H1 (cell line): Measurements from ENCODE around the gene TDRD9.

Source experiments
- POLR2A ChIP-seq, 2 experiments: IDR thresholded peaks; 1 replicate in 1 of 2; 2 replicates in 1 of 2; pipeline ENCODE4 v1.6.1; 2011; ENCODE audit warnings: low read depth in 2 of 2, low read length in 2 of 2, mild to moderate bottlenecking in 2 of 2; ENCODE audit errors: control extremely low read depth in 1 of 2
- RBBP5 ChIP-seq: IDR thresholded peaks from 2 replicates; pipeline ENCODE4 v1.7.1; 2012; ENCODE audit warnings: low read depth, mild to moderate bottlenecking, inconsistent platforms, low read length, moderate library complexity, borderline replicate concordance
- SIX5 ChIP-seq: IDR thresholded peaks from 2 replicates; pipeline ENCODE4 v1.6.1; 2011; ENCODE audit warnings: mild to moderate bottlenecking, low read depth, low read length
- TF ChIP-seq, protein P1 (sequence below), 3 experiments: IDR thresholded peaks; 1 replicate in 2 of 3; 2 replicates in 1 of 3; pipeline versions ENCODE4 v1.5.1 to v1.6.1; 2011; ENCODE audit warnings: low read length in 3 of 3, mild to moderate bottlenecking in 3 of 3, inconsistent platforms in 2 of 3, low read depth in 1 of 3, moderate library complexity in 1 of 3; ENCODE audit not compliant: insufficient read depth in 1 of 3; ENCODE audit errors: control extremely low read depth in 1 of 3

DNA sequence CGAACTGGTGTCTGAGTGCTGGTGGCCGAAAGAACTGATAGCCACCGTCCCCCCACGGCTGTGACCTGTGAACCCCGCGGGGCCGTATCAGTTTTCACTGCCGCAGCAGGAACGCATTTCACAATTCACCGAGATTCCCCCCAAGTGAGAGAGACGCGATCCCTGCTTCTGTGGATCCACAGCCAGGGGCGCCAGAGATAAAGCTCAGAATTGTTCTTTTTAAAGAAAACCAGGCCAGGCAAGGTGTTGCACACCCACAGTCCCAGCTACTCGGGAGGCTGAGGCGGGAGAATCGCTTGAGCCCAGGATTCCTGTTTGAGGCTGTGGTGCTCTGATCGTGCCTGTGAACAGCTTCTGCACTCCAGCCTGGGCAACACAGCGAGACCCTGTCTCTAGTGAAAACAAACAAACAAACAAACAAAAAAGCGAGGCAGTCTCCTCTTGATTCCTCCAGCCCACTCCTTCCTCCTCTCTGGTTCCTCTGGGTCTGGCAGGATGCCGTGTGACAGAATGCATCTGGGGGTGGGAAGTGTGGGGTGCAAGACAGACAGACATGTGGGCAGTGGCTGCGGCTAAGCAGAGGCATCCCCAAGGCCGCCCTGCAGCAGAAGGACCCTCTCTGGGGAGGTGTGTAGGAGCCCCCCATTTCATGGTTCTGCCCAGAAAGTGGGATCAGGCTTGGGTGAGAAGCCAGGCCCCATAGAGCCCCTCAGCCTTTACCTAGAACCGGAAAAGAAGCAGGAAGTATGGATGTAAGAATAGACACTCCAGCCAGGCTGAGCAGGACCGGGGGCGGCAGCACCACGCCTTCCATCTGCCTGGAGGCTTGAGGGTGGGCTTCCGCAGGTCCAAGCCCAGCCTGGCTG, 41.7 kb upstream of the TDRD9 start:
- TF ChIP-seq RBBP5 (no peak), POLR2A (IDR thresholded peaks at IDR 0.05; ENCODE audit: control extremely low read depth in 1 of 2, low read depth in 2 of 2, low read length in 2 of 2) (no peak), SIX5 (no peak)
- TF ChIP-seq, protein P1, sequence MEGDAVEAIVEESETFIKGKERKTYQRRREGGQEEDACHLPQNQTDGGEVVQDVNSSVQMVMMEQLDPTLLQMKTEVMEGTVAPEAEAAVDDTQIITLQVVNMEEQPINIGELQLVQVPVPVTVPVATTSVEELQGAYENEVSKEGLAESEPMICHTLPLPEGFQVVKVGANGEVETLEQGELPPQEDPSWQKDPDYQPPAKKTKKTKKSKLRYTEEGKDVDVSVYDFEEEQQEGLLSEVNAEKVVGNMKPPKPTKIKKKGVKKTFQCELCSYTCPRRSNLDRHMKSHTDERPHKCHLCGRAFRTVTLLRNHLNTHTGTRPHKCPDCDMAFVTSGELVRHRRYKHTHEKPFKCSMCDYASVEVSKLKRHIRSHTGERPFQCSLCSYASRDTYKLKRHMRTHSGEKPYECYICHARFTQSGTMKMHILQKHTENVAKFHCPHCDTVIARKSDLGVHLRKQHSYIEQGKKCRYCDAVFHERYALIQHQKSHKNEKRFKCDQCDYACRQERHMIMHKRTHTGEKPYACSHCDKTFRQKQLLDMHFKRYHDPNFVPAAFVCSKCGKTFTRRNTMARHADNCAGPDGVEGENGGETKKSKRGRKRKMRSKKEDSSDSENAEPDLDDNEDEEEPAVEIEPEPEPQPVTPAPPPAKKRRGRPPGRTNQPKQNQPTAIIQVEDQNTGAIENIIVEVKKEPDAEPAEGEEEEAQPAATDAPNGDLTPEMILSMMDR (IDR thresholded peaks at IDR 0.05; ENCODE audit: control extremely low read depth in 1 of 3, insufficient read depth in 1 of 3, low read depth in 1 of 3, low read length in 3 of 3), result peak in 1 of 3 experiments; percentile 55; a peak in 2 of 4 replicates
